Glomerular endothelial cell (primary cell): ENCODE measurements around the gene PPP2R5E. TPM values are rescaled to one million over a fixed set of nuclear protein-coding genes. Genes with fewer than 3 reads are reported as not detected.

Experiments used
- DNase-seq: peaks from one replicate; pipeline ENCODE4 v3.0.0-alpha.2; 2011; ENCODE audit warnings: low read depth, low spot score; ENCODE audit errors: extremely low read depth
- total RNA-seq: library from RNA; depleted of rRNA; stranded (reverse); fragments of >200 nt; gene quantifications from 2 replicates; pipeline ENCODE4 v1.2.3, GENCODE V29; 2015

Gene PPP2R5E
- total RNA-seq, 1 donor from 2014 or later: 30.8 TPM

DNA sequence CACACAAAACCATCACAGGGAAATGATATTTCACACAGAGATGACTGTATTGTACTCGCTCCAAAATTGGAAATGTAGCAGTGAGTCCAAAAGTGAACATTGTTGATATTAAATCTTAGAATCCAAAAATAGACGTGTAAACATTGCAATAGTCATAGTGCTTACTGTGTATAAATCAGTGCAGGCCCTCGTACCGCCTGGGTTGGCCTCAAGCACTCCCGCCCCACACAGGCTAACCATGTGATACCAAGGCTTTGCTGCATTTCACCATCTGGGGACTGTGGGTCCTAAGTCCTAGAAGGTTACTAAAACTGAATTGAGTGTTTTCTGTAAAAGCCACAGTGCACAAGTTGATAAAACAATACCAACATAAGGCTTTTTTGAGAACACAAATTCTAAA is 107.3 kb downstream of the PPP2R5E start:
- DNase-seq: no peak

DNA sequence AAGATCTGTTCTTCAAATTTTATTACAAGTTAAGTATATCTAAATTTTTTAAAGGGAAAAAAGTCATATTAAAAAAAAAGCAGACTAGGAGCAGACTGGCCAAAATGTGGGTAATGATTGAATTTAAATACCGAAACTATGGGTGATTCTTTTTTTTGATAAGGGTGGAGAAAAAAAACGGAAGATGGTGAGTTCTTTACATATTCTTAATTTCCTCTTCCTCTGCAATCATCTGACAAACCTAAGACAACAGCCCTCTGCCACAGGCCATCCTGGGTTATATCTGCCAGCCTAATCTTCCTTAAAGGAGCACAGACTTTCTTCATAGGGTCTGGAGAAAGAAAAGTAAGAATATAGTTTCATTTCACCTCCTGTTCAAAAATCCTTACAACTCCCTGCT is 108.0 kb downstream of the PPP2R5E start:
- no peak for DNase-seq

DNA sequence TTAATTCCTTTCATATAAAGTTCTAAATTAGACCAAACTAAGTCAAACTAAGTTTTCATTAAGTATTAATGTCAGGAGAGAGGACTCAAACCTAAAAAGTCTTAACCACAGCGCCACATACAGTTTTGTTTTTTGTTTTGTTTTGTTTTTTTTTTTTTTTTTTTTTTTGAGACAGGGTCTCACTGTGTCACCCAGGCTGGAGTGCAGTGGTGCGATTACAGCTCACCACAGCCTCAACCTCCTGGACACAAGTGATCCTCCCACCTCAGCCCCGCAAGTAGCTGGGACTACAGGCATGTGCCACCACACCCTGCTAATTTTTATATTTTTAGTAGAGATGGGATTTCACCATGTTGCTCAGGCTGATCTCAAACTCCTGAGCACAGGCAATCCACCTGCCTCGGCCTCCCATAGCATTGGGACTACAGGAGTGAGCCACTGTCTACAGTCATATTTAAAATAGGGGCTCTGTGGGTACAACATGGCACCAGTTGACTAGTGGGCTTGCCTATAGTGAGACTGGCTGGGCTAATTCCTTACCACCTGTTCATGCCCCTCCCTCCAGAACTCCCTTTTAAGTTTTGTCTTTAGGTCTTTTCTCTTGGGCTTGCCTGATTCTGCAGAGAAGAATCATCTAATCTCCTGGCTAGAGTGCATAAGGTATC is 110.2 kb downstream of the PPP2R5E start:
- no peak for DNase-seq

DNA sequence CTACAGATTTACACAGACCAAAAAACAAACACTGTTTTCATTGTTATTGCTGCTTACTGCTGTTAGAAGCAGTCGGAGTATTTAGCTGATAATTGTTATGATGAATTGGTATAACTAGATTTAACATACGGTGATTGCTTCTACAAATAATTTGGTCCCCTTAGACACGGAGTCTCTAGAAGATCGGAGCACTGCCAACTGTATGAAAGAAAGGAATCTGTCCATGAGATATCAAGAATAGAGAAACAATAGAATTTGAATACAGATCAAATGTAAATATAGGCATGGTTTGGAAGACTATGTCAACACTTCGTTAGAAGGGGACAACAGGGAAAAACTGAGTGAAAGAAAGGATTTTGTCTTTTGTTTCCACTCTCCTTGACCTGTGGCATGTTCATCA is 110.9 kb downstream of the PPP2R5E start:
- DNase-seq: no peak

DNA sequence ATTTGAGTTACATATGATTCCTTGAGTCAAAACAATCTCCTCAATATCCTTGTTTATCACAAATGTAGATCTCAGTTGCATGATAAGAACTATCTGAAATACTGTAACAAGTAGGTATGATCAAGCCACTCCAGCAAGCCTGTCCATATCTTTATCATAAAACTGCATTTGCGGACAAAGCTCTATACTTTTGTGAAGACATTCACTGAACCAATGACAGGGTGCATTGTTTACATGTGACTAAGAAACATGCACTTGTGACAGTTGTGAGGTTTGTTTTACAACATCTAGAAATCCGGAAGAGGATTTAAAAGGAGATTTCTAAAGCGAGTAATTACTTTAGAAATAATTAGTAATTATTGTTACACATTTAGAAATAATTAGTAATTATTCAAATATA is 111.7 kb downstream of the PPP2R5E start:
- no peak for DNase-seq

DNA sequence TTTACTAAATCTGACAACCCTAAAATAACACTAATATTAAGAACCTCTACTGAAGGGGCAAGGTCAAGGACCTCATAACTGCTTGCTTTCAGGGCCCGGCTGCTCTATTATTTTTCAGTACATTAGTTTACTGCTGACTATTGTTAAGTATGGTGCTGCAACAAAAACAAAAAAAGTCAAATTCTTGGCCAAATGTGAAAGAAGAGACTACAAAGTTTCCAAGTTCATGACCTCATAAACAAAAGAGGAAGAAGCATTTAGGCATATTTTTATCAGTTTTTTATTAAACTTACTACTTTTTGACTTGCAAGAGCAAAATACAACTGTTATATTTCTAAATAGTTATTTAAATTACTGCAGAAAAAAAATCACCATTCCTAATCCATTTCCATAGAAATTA is 114.7 kb downstream of the PPP2R5E start:
- DNase-seq: no peak

DNA sequence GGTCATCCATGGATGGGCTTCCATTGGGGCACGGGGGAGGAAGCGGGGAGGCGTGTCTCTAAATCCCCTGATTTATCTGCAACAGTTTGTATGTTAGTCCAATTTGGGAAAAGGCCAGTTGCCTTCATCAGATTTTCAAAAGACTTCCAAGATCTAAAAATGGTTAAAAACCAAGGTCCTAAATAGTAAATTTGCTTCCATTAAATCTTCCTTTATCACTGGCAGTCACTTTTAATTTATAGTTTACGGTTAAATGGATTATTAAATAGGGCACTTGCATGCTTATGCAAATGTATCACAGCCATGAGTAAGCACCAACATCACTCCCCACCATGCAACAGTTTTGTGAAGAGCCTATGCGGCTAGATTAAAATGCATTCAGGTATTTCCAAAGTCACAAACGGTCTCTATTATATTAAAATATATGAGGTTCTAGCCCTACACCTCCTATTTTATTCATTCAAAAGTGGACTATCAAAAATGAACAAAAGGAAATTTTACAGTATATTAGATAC is 116.3 kb downstream of the PPP2R5E start:
- no peak for DNase-seq

DNA sequence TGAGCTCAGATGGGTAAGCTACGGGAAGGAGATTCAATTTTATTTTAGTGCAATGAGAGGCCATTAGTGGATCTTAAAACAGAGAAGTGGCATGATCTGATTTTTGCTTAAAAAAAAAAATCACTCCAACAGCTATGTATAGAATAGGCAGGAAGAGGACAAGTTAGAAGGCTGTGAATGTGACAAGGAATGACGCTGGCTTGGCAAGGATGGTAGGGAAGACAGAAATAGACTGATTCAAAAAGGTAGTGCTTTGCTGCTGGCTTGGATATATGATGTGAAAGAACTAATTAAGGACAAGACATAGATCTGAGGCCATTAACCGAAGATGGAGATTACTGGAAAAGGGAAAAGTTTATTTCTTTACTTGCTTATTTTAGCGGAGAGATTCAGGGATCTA is 119.3 kb downstream of the PPP2R5E start:
- no peak for DNase-seq

DNA sequence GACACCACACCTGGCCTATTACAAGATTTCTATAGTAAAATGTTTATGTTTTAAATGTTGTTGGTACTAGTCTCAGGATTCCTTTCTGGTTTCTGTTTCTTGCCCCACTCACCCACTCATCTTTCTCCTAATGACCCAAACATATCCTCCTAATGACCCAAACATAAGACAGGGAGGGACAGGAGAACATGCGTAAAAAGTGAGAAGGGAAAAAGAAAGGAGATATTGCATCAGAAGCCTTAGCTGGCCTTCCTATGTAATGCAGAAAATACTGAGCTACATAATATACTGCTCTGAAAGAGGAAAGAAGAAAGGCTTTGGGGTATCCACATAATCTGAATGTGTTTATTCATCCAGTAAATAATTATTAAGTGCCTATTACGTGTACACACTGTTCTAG is 119.8 kb downstream of the PPP2R5E start:
- DNase-seq: no peak

DNA sequence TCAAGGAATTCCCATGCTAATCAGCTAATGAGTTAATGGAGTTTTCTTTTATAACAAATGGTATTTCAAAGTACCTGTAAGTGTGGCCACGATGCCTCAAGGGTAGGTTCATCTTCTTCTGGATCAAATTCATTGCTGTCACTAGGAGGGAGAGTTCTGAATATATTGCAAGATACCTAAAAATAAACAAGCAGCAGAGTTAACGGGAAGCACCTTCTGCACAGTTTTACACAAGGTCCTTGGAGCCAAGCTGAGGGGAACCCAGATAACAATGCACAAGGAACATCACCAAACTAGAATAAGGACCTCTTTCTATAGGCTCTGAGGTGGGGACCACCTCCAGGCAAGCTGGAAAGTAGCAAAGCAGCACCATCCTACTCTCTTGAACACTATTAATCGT is 121.3 kb downstream of the PPP2R5E start:
- no peak for DNase-seq

DNA sequence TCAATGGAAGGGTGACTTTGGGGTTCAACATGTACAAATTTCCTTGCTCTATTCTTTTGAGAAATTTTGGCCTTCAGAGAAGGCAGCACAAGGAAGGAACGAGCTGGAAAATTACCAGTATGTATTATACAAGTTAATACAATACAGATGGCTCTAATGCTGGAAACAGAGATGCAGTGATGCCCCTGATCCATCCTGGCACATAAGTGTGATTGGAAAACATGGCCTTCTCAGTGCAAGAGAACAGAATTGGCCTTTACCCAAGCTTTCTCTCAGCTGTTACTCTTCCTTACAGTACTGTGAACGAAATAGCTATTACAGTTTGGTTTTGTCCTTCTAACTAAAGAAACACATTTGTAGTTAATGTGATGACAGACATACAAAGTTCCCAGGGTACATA is 122.0 kb downstream of the PPP2R5E start:
- no peak for DNase-seq

DNA sequence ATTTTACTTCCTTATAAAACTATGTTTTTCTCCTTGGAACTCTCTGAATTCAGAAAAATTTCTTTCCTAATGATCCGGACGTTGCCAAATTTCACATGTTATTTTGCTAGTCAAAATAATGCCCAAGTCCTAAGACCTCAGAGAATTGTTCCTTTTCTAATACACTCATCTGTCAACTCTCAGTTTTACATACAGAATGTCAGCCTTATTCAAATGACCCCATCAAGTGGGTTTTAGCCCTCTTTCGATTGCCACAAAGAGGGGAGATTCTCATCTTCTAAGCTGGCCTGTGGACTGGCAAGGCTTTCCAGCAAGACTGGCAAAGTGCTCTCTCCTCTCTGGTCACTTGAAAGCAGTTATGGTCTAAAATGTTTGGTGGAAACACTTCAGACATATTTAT is 125.2 kb downstream of the PPP2R5E start:
- DNase-seq: no peak

DNA sequence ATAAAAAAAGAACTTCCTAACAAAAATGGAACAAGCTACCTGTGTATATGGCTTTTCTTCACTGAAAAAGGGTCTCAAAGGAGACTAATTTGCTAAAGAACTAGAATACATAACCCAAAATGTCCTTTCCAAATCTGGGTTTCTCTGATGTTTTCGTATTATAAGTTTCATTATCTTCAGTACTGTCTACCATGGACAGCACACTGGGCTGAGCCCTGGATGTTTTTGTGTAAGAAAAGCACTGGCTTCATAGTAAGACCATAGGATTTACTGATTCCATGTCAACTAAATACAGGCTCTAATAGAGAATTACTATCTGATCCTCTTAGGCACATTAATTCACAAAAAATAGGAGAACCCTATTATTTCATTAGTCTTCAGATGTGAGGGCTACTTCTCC is 130.2 kb downstream of the PPP2R5E start:
- no peak for DNase-seq

DNA sequence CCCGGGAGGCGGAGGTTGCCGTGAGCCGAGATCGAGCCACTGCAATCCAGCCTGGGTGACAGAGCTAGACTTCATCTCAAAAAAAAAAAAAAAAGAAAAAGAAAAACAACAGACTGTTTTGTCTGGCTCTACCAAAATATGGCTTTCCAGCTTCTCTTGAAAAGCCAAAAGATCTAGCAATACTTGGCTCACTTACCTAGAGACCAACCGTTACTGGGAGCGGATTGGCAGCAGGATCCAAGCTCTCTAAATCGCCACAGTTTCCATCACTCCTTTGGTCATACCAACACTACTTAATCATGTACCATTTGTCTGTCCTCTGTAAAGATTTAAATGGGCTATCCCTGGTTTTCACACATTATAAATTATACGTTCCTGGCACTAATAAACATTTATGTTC is 136.8 kb downstream of the PPP2R5E start:
- DNase-seq: no peak

DNA sequence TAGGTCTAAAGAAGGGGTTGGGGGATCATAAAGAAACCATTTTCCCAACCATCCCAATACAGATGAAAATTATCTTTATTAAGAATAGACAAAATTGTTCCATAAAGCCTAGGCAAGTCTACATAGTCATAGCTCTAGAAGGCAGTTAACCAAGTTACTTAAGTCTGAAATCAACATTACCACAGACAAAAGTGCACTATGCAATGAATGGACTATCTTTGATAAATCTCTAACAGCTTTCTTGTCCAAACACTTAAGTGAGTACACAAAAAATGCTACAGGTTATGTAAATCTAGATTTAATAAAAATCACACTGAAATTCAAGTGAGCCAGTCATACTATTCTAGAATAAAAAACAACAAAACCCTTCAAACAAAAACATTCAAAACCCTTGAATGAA is 137.5 kb downstream of the PPP2R5E start:
- no peak for DNase-seq

DNA sequence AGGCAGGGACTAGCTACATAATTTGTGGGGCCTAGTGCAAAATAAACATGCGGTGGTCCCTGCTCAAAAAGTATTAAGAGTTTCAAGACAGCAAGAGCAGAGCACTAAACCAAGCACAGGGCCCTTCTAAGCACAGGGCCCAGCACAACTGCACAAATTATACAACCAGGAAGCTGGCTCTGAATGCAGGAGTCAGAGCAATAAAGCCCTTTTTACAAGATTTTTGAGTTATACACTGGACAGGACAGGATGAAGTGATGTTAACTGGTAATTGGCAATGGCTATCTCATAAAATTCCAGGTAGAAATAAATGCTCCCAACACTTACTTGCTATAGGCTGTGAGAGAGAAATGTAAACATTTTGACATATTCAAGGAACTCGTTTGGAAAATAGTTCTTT is 138.3 kb downstream of the PPP2R5E start:
- DNase-seq: no peak

DNA sequence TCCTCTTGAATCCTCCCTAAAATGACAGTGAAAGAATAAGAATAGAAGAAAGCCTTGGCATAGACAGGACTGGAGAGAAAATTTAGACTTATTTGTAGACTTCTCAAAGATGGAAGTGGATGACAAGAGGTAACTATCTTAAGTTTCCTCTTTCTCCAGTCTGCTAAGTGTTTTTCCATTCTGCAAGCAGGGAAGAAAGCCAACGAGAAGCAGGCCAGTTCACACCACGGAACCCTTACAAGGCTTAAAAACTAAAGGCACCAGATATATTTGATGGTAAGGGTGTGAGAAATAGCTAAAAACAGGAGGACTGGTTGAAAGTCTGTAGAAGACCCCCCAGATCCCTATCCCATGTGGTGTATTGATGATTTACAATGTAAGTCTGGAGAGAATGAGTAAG is 141.5 kb downstream of the PPP2R5E start:
- no peak for DNase-seq

DNA sequence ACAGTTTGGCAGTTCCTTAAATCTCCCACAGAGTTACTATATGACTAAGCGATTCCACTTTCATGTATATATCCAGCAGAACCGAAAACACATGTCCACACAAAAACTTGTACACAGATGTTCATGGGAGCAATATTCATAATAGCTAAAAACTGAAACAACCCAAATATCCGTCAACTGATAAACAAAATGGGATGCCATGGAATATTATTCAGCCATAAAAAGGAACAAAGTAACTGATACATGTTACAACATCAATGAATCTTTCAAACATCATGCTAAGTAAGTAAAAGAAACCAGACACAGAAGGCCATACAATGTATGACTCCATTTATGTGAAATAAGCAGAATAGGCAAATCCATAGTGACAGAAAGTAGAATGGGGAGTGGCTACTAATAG is 144.2 kb downstream of the PPP2R5E start:
- no peak for DNase-seq

DNA sequence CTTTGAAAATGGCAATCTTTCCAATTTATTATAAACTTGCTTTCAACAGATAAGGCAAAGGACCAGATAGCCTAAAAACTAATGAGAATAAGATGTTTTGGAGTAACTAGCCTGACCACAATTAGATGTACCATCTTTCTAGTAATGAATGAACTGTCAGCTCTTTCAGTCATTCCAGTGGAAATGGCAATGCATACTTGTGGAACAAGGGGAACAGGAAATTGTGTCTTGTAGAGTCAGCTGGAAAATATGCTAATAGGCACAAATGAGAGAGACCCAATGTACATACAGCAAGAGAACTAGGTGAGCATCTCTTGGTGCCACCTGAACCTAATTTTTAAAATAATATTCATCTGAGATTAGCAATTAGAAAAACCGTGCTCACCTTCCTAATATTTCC is 148.3 kb downstream of the PPP2R5E start:
- DNase-seq: no peak

DNA sequence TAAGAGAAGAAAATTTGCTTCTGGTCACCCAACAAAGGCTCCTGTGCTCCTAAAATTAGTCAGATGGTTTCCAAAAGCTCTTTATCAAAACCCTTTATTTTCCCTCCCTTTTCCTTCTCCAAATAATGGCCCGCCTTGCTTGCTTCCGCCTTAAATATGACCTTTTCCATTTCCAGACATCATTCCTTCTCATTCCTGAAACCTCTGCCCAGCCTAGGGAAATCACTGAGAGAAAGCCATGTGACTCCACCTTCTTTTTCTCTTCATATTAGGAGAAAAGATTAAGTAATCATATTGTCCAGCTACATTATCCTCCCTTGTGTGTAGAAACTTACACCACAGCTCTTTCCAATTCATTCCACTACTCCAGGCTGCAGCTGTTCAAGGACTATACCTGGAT is 148.7 kb downstream of the PPP2R5E start:
- DNase-seq: no peak

DNA sequence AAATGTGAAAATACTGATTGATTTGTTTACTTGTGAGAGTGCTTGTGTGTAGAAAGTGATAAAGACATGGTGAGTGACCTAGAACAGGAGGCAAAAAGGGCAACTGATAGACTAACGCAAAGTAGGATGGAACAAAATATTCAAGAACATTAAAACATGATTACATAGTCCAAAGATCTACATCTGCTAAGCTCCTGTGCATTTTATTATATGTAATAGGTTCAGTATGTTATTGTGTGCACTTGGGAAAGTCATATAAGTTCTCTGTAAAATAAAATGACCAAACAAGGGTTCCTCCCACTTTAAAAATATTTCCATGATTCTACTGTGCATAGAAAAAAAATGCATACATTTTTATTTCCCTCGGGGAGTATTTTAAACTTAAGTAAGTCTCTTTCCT is 150.2 kb downstream of the PPP2R5E start:
- DNase-seq: no peak

DNA sequence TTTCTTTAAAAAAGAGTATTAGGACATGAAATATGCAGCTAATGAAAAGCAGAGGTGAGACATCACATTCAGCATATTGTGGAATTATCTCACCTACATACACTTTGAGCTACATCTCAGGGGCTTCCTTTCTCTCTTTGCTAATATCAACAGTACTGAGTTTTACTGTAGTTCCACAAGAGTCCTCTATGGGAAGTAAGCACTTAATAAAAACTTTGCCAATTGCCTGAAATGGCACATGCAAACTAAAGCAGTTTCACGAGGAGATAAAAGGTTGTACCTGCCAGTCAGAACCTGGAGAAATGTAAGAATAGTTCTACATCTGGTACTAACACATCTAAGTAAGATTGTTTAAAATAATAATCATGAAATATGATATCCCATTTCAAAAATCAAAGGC is 150.9 kb downstream of the PPP2R5E start:
- DNase-seq: no peak

DNA sequence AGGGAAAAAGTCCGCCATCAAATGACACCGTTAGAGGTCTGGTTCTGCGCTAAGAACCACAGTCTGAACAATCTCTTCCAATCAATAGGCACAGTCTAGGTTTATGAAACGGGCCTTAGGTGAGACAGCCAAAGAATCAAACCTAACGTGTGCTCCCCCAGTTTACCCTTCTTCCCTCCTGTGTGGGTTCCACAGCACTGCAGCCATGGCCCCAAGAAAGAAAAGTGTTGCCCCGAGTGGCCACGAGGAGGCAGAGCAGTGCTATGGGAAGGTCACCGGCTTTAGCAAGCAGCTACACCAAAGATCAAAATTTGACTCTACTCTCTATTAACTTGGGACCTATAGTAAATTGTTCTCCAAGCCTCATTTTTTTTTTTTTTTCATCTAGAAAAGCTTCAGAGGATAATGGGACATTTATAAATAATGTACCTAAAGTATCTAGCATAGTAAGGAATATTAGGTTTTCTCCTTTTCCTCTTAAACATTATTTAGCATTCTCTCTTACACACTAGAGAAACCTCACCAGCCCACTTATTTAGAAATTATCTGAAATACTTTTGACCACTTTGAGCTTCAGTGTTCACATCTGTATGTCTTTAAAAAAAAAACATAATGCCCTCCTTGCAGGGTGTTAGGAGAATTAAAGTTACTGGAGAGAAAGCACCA is 154.3 kb downstream of the PPP2R5E start:
- DNase-seq: no peak
